ENCODE results near the gene GAA. TPM values are rescaled to one million over a fixed set of nuclear protein-coding genes. Genes with fewer than 3 reads are reported as not detected.

The GAA gene
- total and polyA plus RNA-seq, 2 of the 13 experiments (the other 11 are each of a cell fraction or from before 2014, with no cell fraction given) = 21.6 to 36.4 TPM

DNA sequence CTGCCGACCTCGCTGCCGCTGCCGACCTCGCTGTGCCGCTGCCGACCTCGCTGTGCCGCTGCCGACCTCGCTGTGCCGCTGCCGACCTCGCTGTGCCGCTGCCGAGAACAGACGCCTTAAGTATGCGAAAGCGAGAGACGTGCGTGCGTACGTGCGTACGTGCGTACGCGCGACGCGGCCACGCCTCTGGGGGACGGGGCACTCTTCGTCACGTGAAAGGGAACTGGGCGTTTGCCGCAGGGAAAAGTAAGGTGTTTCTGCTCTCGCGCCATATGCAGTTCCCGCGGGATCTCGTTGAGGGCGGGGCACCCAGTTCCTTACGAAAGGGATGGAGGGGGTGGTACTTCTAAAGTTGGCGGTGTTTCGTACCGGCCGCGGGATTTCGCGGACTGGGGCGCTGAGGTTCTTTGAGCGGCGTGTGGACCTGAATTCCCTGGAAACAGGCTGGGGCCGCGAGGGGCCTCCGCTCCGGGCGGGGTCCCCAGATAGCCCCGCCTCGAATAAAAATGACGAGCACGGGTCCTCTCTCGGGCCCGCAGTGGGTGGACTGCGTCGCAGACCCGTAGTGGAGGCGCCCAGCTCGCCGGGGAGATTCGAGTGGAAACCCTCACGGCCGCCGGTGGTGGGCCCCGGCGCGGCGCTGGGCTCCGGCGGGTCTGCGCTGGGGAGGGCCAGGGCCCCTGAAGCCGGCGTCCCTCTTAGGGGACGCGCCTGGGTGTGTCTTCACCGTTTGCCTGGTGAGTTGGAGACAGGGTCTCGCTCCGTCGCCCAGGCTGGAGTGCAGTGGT, 45.8 kb downstream of the GAA start, which contains the start of gene EIF4A3 (continued):
- TF ChIP-seq, protein P1, sequence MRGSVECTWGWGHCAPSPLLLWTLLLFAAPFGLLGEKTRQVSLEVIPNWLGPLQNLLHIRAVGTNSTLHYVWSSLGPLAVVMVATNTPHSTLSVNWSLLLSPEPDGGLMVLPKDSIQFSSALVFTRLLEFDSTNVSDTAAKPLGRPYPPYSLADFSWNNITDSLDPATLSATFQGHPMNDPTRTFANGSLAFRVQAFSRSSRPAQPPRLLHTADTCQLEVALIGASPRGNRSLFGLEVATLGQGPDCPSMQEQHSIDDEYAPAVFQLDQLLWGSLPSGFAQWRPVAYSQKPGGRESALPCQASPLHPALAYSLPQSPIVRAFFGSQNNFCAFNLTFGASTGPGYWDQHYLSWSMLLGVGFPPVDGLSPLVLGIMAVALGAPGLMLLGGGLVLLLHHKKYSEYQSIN (CRISPR knock-in tag; IDR thresholded peaks at IDR 0.05; ENCODE audit: borderline replicate concordance) = no peak
- no peak for TF ChIP-seq ZNF468 (CRISPR knock-in tag; IDR thresholded peaks at IDR 0.05)
- TF ChIP-seq, protein P2, sequence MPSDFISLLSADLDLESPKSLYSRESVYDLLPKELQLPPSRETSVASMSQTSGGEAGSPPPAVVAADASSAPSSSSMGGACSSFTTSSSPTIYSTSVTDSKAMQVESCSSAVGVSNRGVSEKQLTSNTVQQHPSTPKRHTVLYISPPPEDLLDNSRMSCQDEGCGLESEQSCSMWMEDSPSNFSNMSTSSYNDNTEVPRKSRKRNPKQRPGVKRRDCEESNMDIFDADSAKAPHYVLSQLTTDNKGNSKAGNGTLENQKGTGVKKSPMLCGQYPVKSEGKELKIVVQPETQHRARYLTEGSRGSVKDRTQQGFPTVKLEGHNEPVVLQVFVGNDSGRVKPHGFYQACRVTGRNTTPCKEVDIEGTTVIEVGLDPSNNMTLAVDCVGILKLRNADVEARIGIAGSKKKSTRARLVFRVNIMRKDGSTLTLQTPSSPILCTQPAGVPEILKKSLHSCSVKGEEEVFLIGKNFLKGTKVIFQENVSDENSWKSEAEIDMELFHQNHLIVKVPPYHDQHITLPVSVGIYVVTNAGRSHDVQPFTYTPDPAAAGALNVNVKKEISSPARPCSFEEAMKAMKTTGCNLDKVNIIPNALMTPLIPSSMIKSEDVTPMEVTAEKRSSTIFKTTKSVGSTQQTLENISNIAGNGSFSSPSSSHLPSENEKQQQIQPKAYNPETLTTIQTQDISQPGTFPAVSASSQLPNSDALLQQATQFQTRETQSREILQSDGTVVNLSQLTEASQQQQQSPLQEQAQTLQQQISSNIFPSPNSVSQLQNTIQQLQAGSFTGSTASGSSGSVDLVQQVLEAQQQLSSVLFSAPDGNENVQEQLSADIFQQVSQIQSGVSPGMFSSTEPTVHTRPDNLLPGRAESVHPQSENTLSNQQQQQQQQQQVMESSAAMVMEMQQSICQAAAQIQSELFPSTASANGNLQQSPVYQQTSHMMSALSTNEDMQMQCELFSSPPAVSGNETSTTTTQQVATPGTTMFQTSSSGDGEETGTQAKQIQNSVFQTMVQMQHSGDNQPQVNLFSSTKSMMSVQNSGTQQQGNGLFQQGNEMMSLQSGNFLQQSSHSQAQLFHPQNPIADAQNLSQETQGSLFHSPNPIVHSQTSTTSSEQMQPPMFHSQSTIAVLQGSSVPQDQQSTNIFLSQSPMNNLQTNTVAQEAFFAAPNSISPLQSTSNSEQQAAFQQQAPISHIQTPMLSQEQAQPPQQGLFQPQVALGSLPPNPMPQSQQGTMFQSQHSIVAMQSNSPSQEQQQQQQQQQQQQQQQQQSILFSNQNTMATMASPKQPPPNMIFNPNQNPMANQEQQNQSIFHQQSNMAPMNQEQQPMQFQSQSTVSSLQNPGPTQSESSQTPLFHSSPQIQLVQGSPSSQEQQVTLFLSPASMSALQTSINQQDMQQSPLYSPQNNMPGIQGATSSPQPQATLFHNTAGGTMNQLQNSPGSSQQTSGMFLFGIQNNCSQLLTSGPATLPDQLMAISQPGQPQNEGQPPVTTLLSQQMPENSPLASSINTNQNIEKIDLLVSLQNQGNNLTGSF (CRISPR knock-in tag; IDR thresholded peaks at IDR 0.05) = no peak; the same call in none of the 2 replicates
- 0 out of 2 replicates have a peak, but pooled peaks have one; percentile 59 for TF ChIP-seq MYNN (CRISPR knock-in tag; IDR thresholded peaks at IDR 0.05; ENCODE audit: low read depth)
- peak; percentile 87; the same call in 1 of the 2 replicates for TF ChIP-seq GLI4 (CRISPR knock-in tag; IDR thresholded peaks at IDR 0.05; ENCODE audit: borderline replicate concordance)

Data from HepG2 (cell line).